Mesothelial cell of epicardium (in vitro differentiated cells): ENCODE data around the gene SPATA13. TPM values are rescaled to one million over a fixed set of nuclear protein-coding genes. Genes with fewer than 3 reads are reported as not detected.
"Not testable (repeated sequence)": the region's sequence is repeated elsewhere in the genome, so short reads cannot be mapped to it uniquely, and the experiment has no call there.

Source experiments
- DNase-seq, 2 experiments: peaks; one replicate each; pipeline ENCODE4 v3.0.0; 2021; ENCODE audit warnings: low spot score in 2 of 2; ENCODE audit not compliant: unreplicated experiment in 2 of 2
- H3K27ac Mint-ChIP-seq: 2 replicates; pipeline ENCODE4 v1.8.0; 2021; ENCODE audit warnings: mixed read lengths
- H3K27me3 Mint-ChIP-seq: 2 replicates; pipeline ENCODE4 v1.8.0; 2021; ENCODE audit warnings: low read depth, mixed read lengths
- H3K36me3 Mint-ChIP-seq: 2 replicates; pipeline ENCODE4 v1.8.0; 2021; ENCODE audit warnings: mixed read lengths
- H3K4me1 Mint-ChIP-seq: 2 replicates; pipeline ENCODE4 v1.8.0; 2021; ENCODE audit warnings: mixed read lengths
- H3K4me3 Mint-ChIP-seq: 2 replicates; pipeline ENCODE4 v1.8.0; 2021; ENCODE audit warnings: mild to moderate bottlenecking, moderate library complexity, mixed read lengths
- H3K9me3 Mint-ChIP-seq: 2 replicates; pipeline ENCODE4 v1.8.0; 2021; ENCODE audit warnings: mixed read lengths
- CTCF ChIP-seq: fragments of 200-600 bp; sonication (generic); IDR thresholded peaks from one replicate; pipeline ENCODE4 v1.5.0; 2021; ENCODE audit warnings: antibody characterized with exemption; ENCODE audit not compliant: unreplicated experiment
- total RNA-seq: library from RNA; stranded (reverse); gene quantifications from 3 replicates; pipeline ENCODE4 v1.2.1, GENCODE V29; 2021

The SPATA13 gene
- total RNA-seq, 1 donor from 2014 or later: 3.8 TPM

- H3K9me3 Mint-ChIP-seq: peaks cover 3% of the 10 kb centered on the region
- no peak overlapping the region for H3K4me3 Mint-ChIP-seq
- H3K36me3 Mint-ChIP-seq: no peaks in the 10 kb centered on the region
- H3K4me1 Mint-ChIP-seq: peaks cover 1% of the 10 kb centered on the region
- no peak for DNase-seq
- no peak for TF ChIP-seq CTCF
- no peak overlapping the region for H3K27ac Mint-ChIP-seq
- H3K27me3 Mint-ChIP-seq: no peaks in the 10 kb centered on the region
Measured at GRCh38 chr13:24215732-24216131, 55.2 kb downstream of the SPATA13 start.

GRCh38 chr13:24216176-24216575, 55.7 kb downstream of the SPATA13 start:
- H3K27me3 Mint-ChIP-seq: no peaks in the 10 kb centered on the region
- H3K36me3 Mint-ChIP-seq: no peaks in the 10 kb centered on the region
- no peak for TF ChIP-seq CTCF
- peaks cover 1% of the 10 kb centered on the region for H3K4me1 Mint-ChIP-seq
- H3K9me3 Mint-ChIP-seq: no peaks in the 10 kb centered on the region
- H3K27ac Mint-ChIP-seq: no peak overlapping the region
- no peak for DNase-seq
- H3K4me3 Mint-ChIP-seq: no peak overlapping the region

GRCh38 chr13:24216779-24217178, 56.3 kb downstream of the SPATA13 start:
- H3K9me3 Mint-ChIP-seq, H3K4me1 Mint-ChIP-seq, H3K27me3 Mint-ChIP-seq, DNase-seq, H3K4me3 Mint-ChIP-seq, H3K27ac Mint-ChIP-seq, H3K36me3 Mint-ChIP-seq: not testable (repeated sequence)

- no peaks in the 10 kb centered on the region for H3K36me3 Mint-ChIP-seq
- H3K4me3 Mint-ChIP-seq: no peak overlapping the region
- no peak for TF ChIP-seq CTCF
- H3K27me3 Mint-ChIP-seq: no peaks in the 10 kb centered on the region
- no peak overlapping the region for H3K27ac Mint-ChIP-seq
- DNase-seq: no peak
- peaks cover 1% of the 10 kb centered on the region for H3K4me1 Mint-ChIP-seq
- no peaks in the 10 kb centered on the region for H3K9me3 Mint-ChIP-seq
Measured at GRCh38 chr13:24217601-24218281, 57.2 kb downstream of the SPATA13 start.

- Mint-ChIP-seq H3K36me3 (no peaks in the 10 kb centered on the region), H3K9me3 (no peaks in the 10 kb centered on the region), H3K27ac (no peak overlapping the region), H3K4me3 (no peak overlapping the region), H3K4me1 (peaks cover 1% of the 10 kb centered on the region), H3K27me3 (no peaks in the 10 kb centered on the region)
- TF ChIP-seq CTCF: no peak
- no peak for DNase-seq
Measured at GRCh38 chr13:24218338-24218737, 57.8 kb downstream of the SPATA13 start.

GRCh38 chr13:24218977-24219376, 58.5 kb downstream of the SPATA13 start:
- no peak overlapping the region for H3K27ac Mint-ChIP-seq
- H3K9me3 Mint-ChIP-seq: no peaks in the 10 kb centered on the region
- no peak for DNase-seq
- no peaks in the 10 kb centered on the region for H3K27me3 Mint-ChIP-seq
- peaks cover 1% of the 10 kb centered on the region for H3K4me1 Mint-ChIP-seq
- no peak overlapping the region for H3K4me3 Mint-ChIP-seq
- H3K36me3 Mint-ChIP-seq: no peaks in the 10 kb centered on the region
- TF ChIP-seq CTCF: no peak
